ENCODE measurements around the gene TGFB1I1.

TGFB1I1 gene

DNA sequence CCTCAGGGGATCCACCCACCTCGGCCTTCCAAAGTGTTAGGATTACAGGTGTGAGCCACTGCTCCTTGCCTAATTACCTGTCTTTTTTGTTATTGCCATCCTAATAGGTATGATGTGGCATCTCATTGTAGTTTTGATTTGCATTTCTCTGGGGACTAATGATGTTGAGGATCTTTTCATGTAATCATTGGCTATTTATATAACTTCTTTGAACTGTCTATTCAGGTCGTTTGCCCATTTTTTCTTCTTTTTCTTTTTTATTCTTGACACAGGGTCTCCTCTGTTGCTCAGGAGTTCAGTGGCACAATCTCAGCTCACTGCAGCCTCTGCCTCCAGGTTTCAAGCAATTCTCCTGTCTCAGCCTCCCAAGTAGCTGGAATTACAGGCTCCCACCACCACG is 1.3 kb upstream of the TGFB1I1 start:
- Histone ChIP-seq H2BK15ac (ENCODE audit: low read length) (no peak overlapping the region), H3K79me1 (ENCODE audit: low read depth, low read length) (peaks cover 3% of the 10 kb centered on the region), H3K4me1 (ENCODE audit: control insufficient read depth in 2 of 2, insufficient read depth in 1 of 2, low read depth in 1 of 2, low read length in 2 of 2) (peaks cover 2 to 5% of the 10 kb centered on the region in 2 donors), H2BK5ac (ENCODE audit: low read length) (no peak overlapping the region), H2BK12ac (ENCODE audit: low read length) (no peak overlapping the region), H3K27me3 (ENCODE audit: control insufficient read depth in 3 of 3, insufficient read depth in 3 of 3, low read depth in 1 of 3, low read length in 3 of 3) (peaks cover 0 to 46% (median 18%) of the 10 kb centered on the region in 3 experiments), H2AK5ac (ENCODE audit: low read depth, low read length) (no peak overlapping the region), H3K4me2 (ENCODE audit: insufficient read depth, low read length, poor library complexity, severe bottlenecking) (no peak overlapping the region), H2AFZ (ENCODE audit: low read length) (no peak overlapping the region), H4K8ac (ENCODE audit: low read depth, low read length) (no peak overlapping the region), H3K14ac (ENCODE audit: low read length) (no peak overlapping the region), H3K9ac (ENCODE audit: low read depth, low read length, poor library complexity) (no peak overlapping the region), H3K4me3 (ENCODE audit: low read length in 2 of 2) (no peak overlapping the region), H2BK120ac (ENCODE audit: low read depth, low read length) (no peak overlapping the region), H4K91ac (ENCODE audit: low read depth, low read length, poor library complexity) (no peak overlapping the region), H3K23ac (ENCODE audit: low read depth, low read length, poor library complexity) (no peak overlapping the region), H3K4ac (ENCODE audit: low read length) (no peak overlapping the region), H3K18ac (ENCODE audit: low read length) (no peak overlapping the region), H3K9me3 (replicated peaks in 1 of 2; ENCODE audit: control insufficient read depth in 2 of 2, insufficient read depth in 1 of 2, low read depth in 1 of 2, low read length in 2 of 2) (peaks cover 0 to 5% of the 10 kb centered on the region in 2 donors), H3K36me3 (replicated peaks in 1 of 2; ENCODE audit: control insufficient read depth in 2 of 2, insufficient read depth in 2 of 2, low read length in 2 of 2) (peaks cover under 1 to 43% of the 10 kb centered on the region in 2 donors), H3K27ac (replicated peaks; ENCODE audit: low read length) (no peak overlapping the region)
- no peak for DNase-seq (ENCODE audit: low spot score)
- WGBS, 2 donors (ENCODE audit: extremely low coverage in 2 of 2, insufficient read length in 2 of 2, insufficient replicate concordance in 1 of 2) = no CpG with 5 or more reads among the region's 3 CpGs

DNA sequence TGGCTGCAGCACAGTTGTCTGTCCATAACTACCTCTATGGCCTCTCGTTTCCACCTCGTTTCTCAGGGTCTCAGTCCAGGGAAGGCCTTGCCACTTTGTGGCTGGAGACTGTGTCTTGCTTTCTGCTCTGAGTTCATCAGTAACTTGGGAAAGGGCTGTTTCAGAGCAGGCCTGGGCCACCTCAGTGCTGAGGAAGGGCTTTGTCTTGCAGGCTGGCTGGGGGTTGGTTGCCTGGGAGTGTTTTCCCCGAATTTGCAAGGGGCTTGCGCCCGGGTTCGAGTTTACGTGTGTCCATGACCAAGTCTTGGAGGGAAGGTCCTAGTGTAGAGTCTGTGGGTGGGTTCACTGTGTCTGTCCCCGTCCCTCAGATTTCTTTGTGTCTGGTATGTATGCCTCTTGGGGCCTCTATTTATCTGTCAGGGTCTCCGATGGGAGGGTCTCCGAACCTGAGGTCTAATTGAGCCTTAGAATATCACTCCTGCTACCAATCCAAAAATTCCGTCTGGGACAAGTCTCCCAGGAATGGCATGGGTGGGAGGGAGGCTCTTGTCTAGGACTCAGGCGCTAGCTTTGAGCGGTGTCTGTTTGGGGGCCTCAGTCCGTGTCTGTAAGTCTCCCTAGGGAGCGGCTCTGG is 594 bp upstream of the TGFB1I1 start:
- no CpG with 5 or more reads among the region's 15 CpGs for WGBS, 2 donors (ENCODE audit: extremely low coverage in 2 of 2, insufficient read length in 2 of 2, insufficient replicate concordance in 1 of 2)
- Histone ChIP-seq H2BK5ac (ENCODE audit: low read length) (no peak overlapping the region), H2BK12ac (ENCODE audit: low read length) (no peak overlapping the region), H3K23ac (ENCODE audit: low read depth, low read length, poor library complexity) (no peak overlapping the region), H3K18ac (ENCODE audit: low read length) (no peak overlapping the region), H4K8ac (ENCODE audit: low read depth, low read length) (no peak overlapping the region), H3K79me1 (ENCODE audit: low read depth, low read length) (peaks cover under 1% of the 10 kb centered on the region), H3K27ac (replicated peaks; ENCODE audit: low read length) (no peak overlapping the region), H4K91ac (ENCODE audit: low read depth, low read length, poor library complexity) (no peak overlapping the region), H3K4me2 (ENCODE audit: insufficient read depth, low read length, poor library complexity, severe bottlenecking) (peak overlapping the region; percentile 57), H3K4ac (ENCODE audit: low read length) (no peak overlapping the region), H3K9ac (ENCODE audit: low read depth, low read length, poor library complexity) (no peak overlapping the region), H2AK5ac (ENCODE audit: low read depth, low read length) (no peak overlapping the region), H2BK15ac (ENCODE audit: low read length) (no peak overlapping the region), H2AFZ (ENCODE audit: low read length) (peak overlapping the region; percentile 91), H3K36me3 (replicated peaks in 1 of 2; ENCODE audit: control insufficient read depth in 2 of 2, insufficient read depth in 2 of 2, low read length in 2 of 2) (peaks cover 0 to 39% of the 10 kb centered on the region in 2 donors), H2BK120ac (ENCODE audit: low read depth, low read length) (no peak overlapping the region), H3K4me1 (ENCODE audit: control insufficient read depth in 2 of 2, insufficient read depth in 1 of 2, low read depth in 1 of 2, low read length in 2 of 2) (peaks cover 4 to 5% of the 10 kb centered on the region in 2 donors), H3K27me3 (ENCODE audit: control insufficient read depth in 3 of 3, insufficient read depth in 3 of 3, low read depth in 1 of 3, low read length in 3 of 3) (peaks cover 0 to 54% (median 25%) of the 10 kb centered on the region in 3 experiments), H3K4me3 (ENCODE audit: low read length in 2 of 2) (peak overlapping the region in 1 of 2 donors; percentile 61), H3K14ac (ENCODE audit: low read length) (no peak overlapping the region), H3K9me3 (replicated peaks in 1 of 2; ENCODE audit: control insufficient read depth in 2 of 2, insufficient read depth in 1 of 2, low read depth in 1 of 2, low read length in 2 of 2) (peaks cover 0 to 5% of the 10 kb centered on the region in 2 donors)
- DNase-seq (ENCODE audit: low spot score) = no peak

DNA sequence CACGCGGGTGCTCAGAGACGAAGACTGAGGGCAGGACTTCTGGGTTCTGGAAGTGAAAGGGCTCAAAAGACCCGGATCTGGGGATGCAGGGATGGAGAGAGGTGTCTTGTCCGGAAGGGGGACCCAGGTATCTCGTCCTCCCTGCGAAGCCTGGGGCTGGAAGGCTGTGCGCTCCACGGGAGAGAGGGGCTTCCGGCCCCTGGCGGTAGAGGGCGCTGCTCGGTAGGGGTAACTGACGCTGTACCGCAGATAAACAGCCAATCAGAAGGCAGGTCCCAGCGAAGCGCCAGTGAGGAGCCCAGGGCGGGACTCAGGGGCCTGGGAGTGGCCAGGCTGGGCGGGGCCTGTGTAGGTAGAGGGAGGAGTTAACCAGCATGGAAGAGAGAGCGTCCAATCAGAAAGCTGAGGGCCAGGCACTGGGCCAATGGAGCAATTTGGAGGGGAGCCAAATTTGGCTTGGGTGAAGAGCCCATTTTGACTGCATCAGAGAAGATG is 804 bp downstream of the TGFB1I1 start:
- Histone ChIP-seq H3K14ac (ENCODE audit: low read length) (no peak overlapping the region), H3K4ac (ENCODE audit: low read length) (no peak overlapping the region), H3K27me3 (ENCODE audit: control insufficient read depth in 3 of 3, insufficient read depth in 3 of 3, low read depth in 1 of 3, low read length in 3 of 3) (peaks cover 0 to 67% (median 36%) of the 10 kb centered on the region in 3 experiments), H3K4me1 (ENCODE audit: control insufficient read depth in 2 of 2, insufficient read depth in 1 of 2, low read depth in 1 of 2, low read length in 2 of 2) (peaks cover 5 to 8% of the 10 kb centered on the region in 2 donors), H2BK15ac (ENCODE audit: low read length) (peak overlapping the region; percentile 58), H2AFZ (ENCODE audit: low read length) (peak overlapping the region; percentile 91), H3K23ac (ENCODE audit: low read depth, low read length, poor library complexity) (peak overlapping the region; percentile 89), H4K8ac (ENCODE audit: low read depth, low read length) (no peak overlapping the region), H2BK12ac (ENCODE audit: low read length) (no peak overlapping the region), H3K36me3 (replicated peaks in 1 of 2; ENCODE audit: control insufficient read depth in 2 of 2, insufficient read depth in 2 of 2, low read length in 2 of 2) (peaks cover 0 to 31% of the 10 kb centered on the region in 2 donors), H3K27ac (replicated peaks; ENCODE audit: low read length) (no peak overlapping the region), H3K9ac (ENCODE audit: low read depth, low read length, poor library complexity) (no peak overlapping the region), H3K18ac (ENCODE audit: low read length) (peak overlapping the region; percentile 57), H3K9me3 (replicated peaks in 1 of 2; ENCODE audit: control insufficient read depth in 2 of 2, insufficient read depth in 1 of 2, low read depth in 1 of 2, low read length in 2 of 2) (peaks cover 0 to 5% of the 10 kb centered on the region in 2 donors), H2BK120ac (ENCODE audit: low read depth, low read length) (no peak overlapping the region), H3K4me3 (ENCODE audit: low read length in 2 of 2) (peak overlapping the region; percentile 61 to 76), H2BK5ac (ENCODE audit: low read length) (no peak overlapping the region), H4K91ac (ENCODE audit: low read depth, low read length, poor library complexity) (no peak overlapping the region), H2AK5ac (ENCODE audit: low read depth, low read length) (no peak overlapping the region), H3K79me1 (ENCODE audit: low read depth, low read length) (peaks cover 2% of the 10 kb centered on the region), H3K4me2 (ENCODE audit: insufficient read depth, low read length, poor library complexity, severe bottlenecking) (no peak overlapping the region)
- DNase-seq (ENCODE audit: low spot score) = no peak
- no CpG with 5 or more reads among the region's 20 CpGs for WGBS, 2 donors (ENCODE audit: extremely low coverage in 2 of 2, insufficient read length in 2 of 2, insufficient replicate concordance in 1 of 2)

DNA sequence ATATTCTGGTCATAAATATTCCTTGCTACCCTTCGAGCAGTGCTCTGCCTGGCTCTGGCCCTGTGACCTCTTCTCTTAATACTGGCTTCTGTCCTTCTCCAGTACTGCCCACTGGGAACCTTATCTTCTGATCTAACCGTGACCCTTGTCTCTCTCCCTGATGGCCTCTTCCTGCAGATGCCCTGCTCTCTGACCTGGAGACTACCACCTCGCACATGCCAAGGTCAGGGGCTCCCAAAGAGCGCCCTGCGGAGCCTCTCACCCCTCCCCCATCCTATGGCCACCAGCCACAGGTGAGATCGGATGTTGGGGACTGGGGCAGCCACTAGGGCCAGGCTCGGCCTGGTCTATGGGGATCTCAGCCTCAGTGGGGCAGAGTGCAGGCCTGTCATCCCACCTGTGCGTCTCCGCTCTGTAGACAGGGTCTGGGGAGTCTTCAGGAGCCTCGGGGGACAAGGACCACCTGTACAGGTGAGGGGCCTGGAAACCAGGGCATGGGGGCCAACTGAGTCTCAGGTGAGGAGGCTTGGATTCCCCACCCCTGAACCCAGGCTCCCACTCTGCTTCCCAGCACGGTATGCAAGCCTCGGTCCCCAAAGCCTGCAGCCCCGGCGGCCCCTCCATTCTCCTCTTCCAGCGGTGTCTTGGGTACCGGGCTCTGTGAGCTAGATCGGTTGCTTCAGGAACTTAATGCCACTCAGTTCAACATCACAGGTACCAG is 1.5 kb downstream of the TGFB1I1 start:
- Histone ChIP-seq H3K4me3 (ENCODE audit: low read length in 2 of 2) (no peak overlapping the region), H2BK15ac (ENCODE audit: low read length) (no peak overlapping the region), H3K4me1 (ENCODE audit: control insufficient read depth in 2 of 2, insufficient read depth in 1 of 2, low read depth in 1 of 2, low read length in 2 of 2) (peaks cover 5 to 8% of the 10 kb centered on the region in 2 donors), H3K4me2 (ENCODE audit: insufficient read depth, low read length, poor library complexity, severe bottlenecking) (no peak overlapping the region), H3K9ac (ENCODE audit: low read depth, low read length, poor library complexity) (no peak overlapping the region), H4K8ac (ENCODE audit: low read depth, low read length) (no peak overlapping the region), H2AFZ (ENCODE audit: low read length) (no peak overlapping the region), H3K18ac (ENCODE audit: low read length) (no peak overlapping the region), H2BK5ac (ENCODE audit: low read length) (no peak overlapping the region), H3K4ac (ENCODE audit: low read length) (no peak overlapping the region), H3K27ac (replicated peaks; ENCODE audit: low read length) (no peak overlapping the region), H3K36me3 (replicated peaks in 1 of 2; ENCODE audit: control insufficient read depth in 2 of 2, insufficient read depth in 2 of 2, low read length in 2 of 2) (peaks cover 0 to 36% of the 10 kb centered on the region in 2 donors), H3K27me3 (ENCODE audit: control insufficient read depth in 3 of 3, insufficient read depth in 3 of 3, low read depth in 1 of 3, low read length in 3 of 3) (peaks cover 0 to 73% (median 38%) of the 10 kb centered on the region in 3 experiments), H3K9me3 (replicated peaks in 1 of 2; ENCODE audit: control insufficient read depth in 2 of 2, insufficient read depth in 1 of 2, low read depth in 1 of 2, low read length in 2 of 2) (peaks cover 0 to 5% of the 10 kb centered on the region in 2 donors), H3K23ac (ENCODE audit: low read depth, low read length, poor library complexity) (peak overlapping the region; percentile 27), H2AK5ac (ENCODE audit: low read depth, low read length) (peak overlapping the region; percentile 9), H2BK12ac (ENCODE audit: low read length) (no peak overlapping the region), H2BK120ac (ENCODE audit: low read depth, low read length) (no peak overlapping the region), H4K91ac (ENCODE audit: low read depth, low read length, poor library complexity) (no peak overlapping the region), H3K14ac (ENCODE audit: low read length) (no peak overlapping the region), H3K79me1 (ENCODE audit: low read depth, low read length) (peaks cover 2% of the 10 kb centered on the region)
- DNase-seq (ENCODE audit: low spot score) = no peak
- WGBS, 2 donors (ENCODE audit: extremely low coverage in 2 of 2, insufficient read length in 2 of 2, insufficient replicate concordance in 1 of 2) = no CpG with 5 or more reads among the region's 17 CpGs

Measured in neuronal stem cell (in vitro differentiated cells).